Measurements from ENCODE around the gene MFN2. TPM values are rescaled to one million over a fixed set of nuclear protein-coding genes. Genes with fewer than 3 reads are reported as not detected.

The MFN2 gene
- total and polyA plus RNA-seq, 4 donors, result 17.2 to 87.8 (median 43.2) TPM

GRCh38 chr1:12057382-12057781, 77.1 kb downstream of the MFN2 start:
- Histone ChIP-seq H3K27ac (ENCODE audit: low read depth in 1 of 2, low read length in 2 of 2) (no peak overlapping the region), H3K27me3 (ENCODE audit: control insufficient read depth in 4 of 4, insufficient read depth in 4 of 4, low read length in 3 of 4) (peaks cover 0 to 6% (median 0%) of the 10 kb centered on the region in 4 donors), H3K9me3 (ENCODE audit: control insufficient read depth in 4 of 4, low read length in 3 of 4) (no peaks in the 10 kb centered on the region), H3K9ac (ENCODE audit: low read depth in 1 of 2, low read length in 2 of 2) (no peak overlapping the region), H3K4me3 (ENCODE audit: low read depth in 1 of 3, low read length in 3 of 3) (no peak overlapping the region), H3K36me3 (ENCODE audit: control insufficient read depth in 4 of 4, insufficient read depth in 3 of 4, low read depth in 1 of 4, low read length in 3 of 4) (no peaks in the 10 kb centered on the region), H3K4me1 (ENCODE audit: control insufficient read depth in 4 of 4, insufficient read depth in 4 of 4, low read length in 3 of 4) (no peaks in the 10 kb centered on the region)
- TF ChIP-seq FOXA1 (IDR thresholded peaks at IDR 0.05) (no peak), ZBTB33 (IDR thresholded peaks at IDR 0.05) (no peak), HNF4A (conservative IDR thresholded peaks at IDR 0.05) (no peak), MAX (IDR thresholded peaks at IDR 0.05) (no peak), JUND (IDR thresholded peaks at IDR 0.05) (no peak)
- DNase-seq (ENCODE audit: low spot score), result no peak

- H3K9ac ChIP-seq (ENCODE audit: low read depth in 1 of 2, low read length in 2 of 2), result no peak overlapping the region
- no peak for TF ChIP-seq TAF1 (conservative IDR thresholded peaks at IDR 0.05)
- no peak for TF ChIP-seq MAX (IDR thresholded peaks at IDR 0.05)
- TF ChIP-seq EGR1 (IDR thresholded peaks at IDR 0.05; ENCODE audit: low read depth in 2 of 2), result no peak
- TF ChIP-seq RXRA (IDR thresholded peaks at IDR 0.05), result no peak
- no peak for TF ChIP-seq HNF4G (IDR thresholded peaks at IDR 0.05)
- no peak for TF ChIP-seq YY1 (IDR thresholded peaks at IDR 0.05)
- no peak for TF ChIP-seq RAD21 (IDR thresholded peaks at IDR 0.05)
- TF ChIP-seq FOXA1 (IDR thresholded peaks at IDR 0.05), result no peak
- TF ChIP-seq CTCF (IDR thresholded peaks at IDR 0.05; ENCODE audit: low read depth, low read length, missing input control), result no peak
- TF ChIP-seq JUND (IDR thresholded peaks at IDR 0.05), result no peak
- no peak for TF ChIP-seq ZBTB33 (IDR thresholded peaks at IDR 0.05)
- no peak for DNase-seq (ENCODE audit: low spot score)
- H3K36me3 ChIP-seq (ENCODE audit: control insufficient read depth in 4 of 4, insufficient read depth in 3 of 4, low read depth in 1 of 4, low read length in 3 of 4), result no peaks in the 10 kb centered on the region
- no peaks in the 10 kb centered on the region for H3K4me1 ChIP-seq (ENCODE audit: control insufficient read depth in 4 of 4, insufficient read depth in 4 of 4, low read length in 3 of 4)
- no peak overlapping the region for H3K27ac ChIP-seq (ENCODE audit: low read depth in 1 of 2, low read length in 2 of 2)
- H3K27me3 ChIP-seq (ENCODE audit: control insufficient read depth in 4 of 4, insufficient read depth in 4 of 4, low read length in 3 of 4), result peaks cover 0 to 6% (median 0%) of the 10 kb centered on the region in 4 donors
- 90% methylated on average over 4 of the region's 4 CpGs for WGBS
- no peaks in the 10 kb centered on the region for H3K9me3 ChIP-seq (ENCODE audit: control insufficient read depth in 4 of 4, low read length in 3 of 4)
- no peak overlapping the region for H3K4me3 ChIP-seq (ENCODE audit: low read depth in 1 of 3, low read length in 3 of 3)
These were observed 77.9 kb downstream of the MFN2 start for GRCh38 chr1:12057940-12058687.

Data from liver (tissue), 9 donors.